SK-N-SH treated with all-trans-retinoic acid at 6 μM for 48 hours (cell line): ENCODE data around the gene PARD3.

Experiments
- BACH2 ChIP-seq: fragments of 250-450 bp; sonication (Bioruptor Pico); IDR thresholded peaks from 2 replicates; pipeline ENCODE4 v1.9.0; 2021; ENCODE audit warnings: mild to moderate bottlenecking, borderline replicate concordance
- ESRRG ChIP-seq: fragments of 250-450 bp; sonication (Bioruptor Pico); IDR thresholded peaks from 2 replicates; pipeline ENCODE4 v1.6.1; 2021; ENCODE audit warnings: mild to moderate bottlenecking
- GLIS3 ChIP-seq: fragments of 250-450 bp; sonication (Bioruptor Pico); IDR thresholded peaks from 2 replicates; pipeline ENCODE4 v1.5.0; 2020; ENCODE audit warnings: mild to moderate bottlenecking, moderate library complexity
- PPARA ChIP-seq: fragments of 250-450 bp; sonication (Bioruptor Pico); IDR thresholded peaks from 2 replicates; pipeline ENCODE4 v1.5.0; 2020; ENCODE audit warnings: mild to moderate bottlenecking, borderline replicate concordance
- TCF4 ChIP-seq: fragments of 250-450 bp; sonication (Bioruptor Pico); IDR thresholded peaks from 2 replicates; pipeline ENCODE4 v1.8.0; 2021; ENCODE audit warnings: mild to moderate bottlenecking, moderate library complexity, borderline replicate concordance
- ZFP3 ChIP-seq: fragments of 250-450 bp; sonication (Bioruptor Pico); IDR thresholded peaks from 2 replicates; pipeline ENCODE4 v1.5.0; 2020; ENCODE audit warnings: mild to moderate bottlenecking, moderate library complexity
- TF ChIP-seq, protein P1 (sequence below): fragments of 250-450 bp; sonication (Bioruptor Pico); IDR thresholded peaks from 2 replicates; pipeline ENCODE4 v1.5.0; 2020; ENCODE audit warnings: mild to moderate bottlenecking, moderate library complexity
- TF ChIP-seq, protein P2 (sequence below): fragments of 250-450 bp; sonication (Bioruptor Pico); IDR thresholded peaks from 2 replicates; pipeline ENCODE4 v1.5.1; 2021; ENCODE audit warnings: mild to moderate bottlenecking, moderate library complexity
- TF ChIP-seq, protein P3 (sequence below): fragments of 250-450 bp; sonication (Bioruptor Pico); IDR thresholded peaks from 2 replicates; pipeline ENCODE4 v1.8.0; 2021; ENCODE audit warnings: low read depth, mild to moderate bottlenecking, moderate library complexity, borderline replicate concordance
- TF ChIP-seq, protein P4 (sequence below): fragments of 250-450 bp; sonication (Bioruptor Pico); IDR thresholded peaks from 2 replicates; pipeline ENCODE4 v1.5.1; 2020; ENCODE audit warnings: low read depth, mild to moderate bottlenecking, moderate library complexity
- TF ChIP-seq, protein P5 (sequence below): fragments of 250-450 bp; sonication (Bioruptor Pico); IDR thresholded peaks from 2 replicates; pipeline ENCODE4 v1.8.0; 2020; ENCODE audit warnings: mild to moderate bottlenecking, moderate library complexity, borderline replicate concordance

DNA sequence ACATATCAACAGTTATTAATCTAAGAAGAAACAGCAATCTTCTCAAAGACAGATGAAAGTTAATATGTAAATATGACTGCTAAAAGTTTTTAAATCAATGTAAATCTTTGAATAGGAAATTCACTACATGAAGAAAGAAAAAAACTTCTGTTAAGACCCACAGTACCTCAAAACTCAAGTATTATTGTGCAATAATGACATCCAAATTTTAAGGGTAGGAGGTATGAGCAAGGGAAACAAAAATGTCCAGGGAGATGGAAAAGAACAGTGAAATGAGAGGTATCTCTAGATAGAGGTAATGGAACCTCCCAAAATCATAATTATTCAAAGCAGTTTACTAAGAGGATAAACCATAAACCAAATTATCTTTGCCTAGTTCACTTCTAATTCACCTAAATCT is 436.8 kb downstream of the PARD3 start:
- TF ChIP-seq BACH2 (CRISPR knock-in tag), result no peak
- no peak for TF ChIP-seq TCF4 (CRISPR knock-in tag)
- no peak for TF ChIP-seq ZFP3 (CRISPR knock-in tag)
- TF ChIP-seq PPARA, result no peak
- TF ChIP-seq, protein P1, sequence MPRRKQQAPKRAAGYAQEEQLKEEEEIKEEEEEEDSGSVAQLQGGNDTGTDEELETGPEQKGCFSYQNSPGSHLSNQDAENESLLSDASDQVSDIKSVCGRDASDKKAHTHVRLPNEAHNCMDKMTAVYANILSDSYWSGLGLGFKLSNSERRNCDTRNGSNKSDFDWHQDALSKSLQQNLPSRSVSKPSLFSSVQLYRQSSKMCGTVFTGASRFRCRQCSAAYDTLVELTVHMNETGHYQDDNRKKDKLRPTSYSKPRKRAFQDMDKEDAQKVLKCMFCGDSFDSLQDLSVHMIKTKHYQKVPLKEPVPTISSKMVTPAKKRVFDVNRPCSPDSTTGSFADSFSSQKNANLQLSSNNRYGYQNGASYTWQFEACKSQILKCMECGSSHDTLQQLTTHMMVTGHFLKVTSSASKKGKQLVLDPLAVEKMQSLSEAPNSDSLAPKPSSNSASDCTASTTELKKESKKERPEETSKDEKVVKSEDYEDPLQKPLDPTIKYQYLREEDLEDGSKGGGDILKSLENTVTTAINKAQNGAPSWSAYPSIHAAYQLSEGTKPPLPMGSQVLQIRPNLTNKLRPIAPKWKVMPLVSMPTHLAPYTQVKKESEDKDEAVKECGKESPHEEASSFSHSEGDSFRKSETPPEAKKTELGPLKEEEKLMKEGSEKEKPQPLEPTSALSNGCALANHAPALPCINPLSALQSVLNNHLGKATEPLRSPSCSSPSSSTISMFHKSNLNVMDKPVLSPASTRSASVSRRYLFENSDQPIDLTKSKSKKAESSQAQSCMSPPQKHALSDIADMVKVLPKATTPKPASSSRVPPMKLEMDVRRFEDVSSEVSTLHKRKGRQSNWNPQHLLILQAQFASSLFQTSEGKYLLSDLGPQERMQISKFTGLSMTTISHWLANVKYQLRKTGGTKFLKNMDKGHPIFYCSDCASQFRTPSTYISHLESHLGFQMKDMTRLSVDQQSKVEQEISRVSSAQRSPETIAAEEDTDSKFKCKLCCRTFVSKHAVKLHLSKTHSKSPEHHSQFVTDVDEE (CRISPR knock-in tag), result no peak
- TF ChIP-seq, protein P2, sequence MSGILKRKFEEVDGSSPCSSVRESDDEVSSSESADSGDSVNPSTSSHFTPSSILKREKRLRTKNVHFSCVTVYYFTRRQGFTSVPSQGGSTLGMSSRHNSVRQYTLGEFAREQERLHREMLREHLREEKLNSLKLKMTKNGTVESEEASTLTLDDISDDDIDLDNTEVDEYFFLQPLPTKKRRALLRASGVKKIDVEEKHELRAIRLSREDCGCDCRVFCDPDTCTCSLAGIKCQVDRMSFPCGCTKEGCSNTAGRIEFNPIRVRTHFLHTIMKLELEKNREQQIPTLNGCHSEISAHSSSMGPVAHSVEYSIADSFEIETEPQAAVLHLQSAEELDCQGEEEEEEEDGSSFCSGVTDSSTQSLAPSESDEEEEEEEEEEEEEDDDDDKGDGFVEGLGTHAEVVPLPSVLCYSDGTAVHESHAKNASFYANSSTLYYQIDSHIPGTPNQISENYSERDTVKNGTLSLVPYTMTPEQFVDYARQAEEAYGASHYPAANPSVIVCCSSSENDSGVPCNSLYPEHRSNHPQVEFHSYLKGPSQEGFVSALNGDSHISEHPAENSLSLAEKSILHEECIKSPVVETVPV (CRISPR knock-in tag), result no peak
- TF ChIP-seq, protein P3, sequence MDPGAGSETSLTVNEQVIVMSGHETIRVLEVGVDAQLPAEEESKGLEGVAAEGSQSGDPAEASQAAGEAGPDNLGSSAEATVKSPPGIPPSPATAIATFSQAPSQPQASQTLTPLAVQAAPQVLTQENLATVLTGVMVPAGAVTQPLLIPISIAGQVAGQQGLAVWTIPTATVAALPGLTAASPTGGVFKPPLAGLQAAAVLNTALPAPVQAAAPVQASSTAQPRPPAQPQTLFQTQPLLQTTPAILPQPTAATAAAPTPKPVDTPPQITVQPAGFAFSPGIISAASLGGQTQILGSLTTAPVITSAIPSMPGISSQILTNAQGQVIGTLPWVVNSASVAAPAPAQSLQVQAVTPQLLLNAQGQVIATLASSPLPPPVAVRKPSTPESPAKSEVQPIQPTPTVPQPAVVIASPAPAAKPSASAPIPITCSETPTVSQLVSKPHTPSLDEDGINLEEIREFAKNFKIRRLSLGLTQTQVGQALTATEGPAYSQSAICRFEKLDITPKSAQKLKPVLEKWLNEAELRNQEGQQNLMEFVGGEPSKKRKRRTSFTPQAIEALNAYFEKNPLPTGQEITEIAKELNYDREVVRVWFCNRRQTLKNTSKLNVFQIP (CRISPR knock-in tag), result no peak
- TF ChIP-seq GLIS3 (CRISPR knock-in tag), result no peak
- TF ChIP-seq ESRRG (CRISPR knock-in tag), result no peak
- TF ChIP-seq, protein P4, sequence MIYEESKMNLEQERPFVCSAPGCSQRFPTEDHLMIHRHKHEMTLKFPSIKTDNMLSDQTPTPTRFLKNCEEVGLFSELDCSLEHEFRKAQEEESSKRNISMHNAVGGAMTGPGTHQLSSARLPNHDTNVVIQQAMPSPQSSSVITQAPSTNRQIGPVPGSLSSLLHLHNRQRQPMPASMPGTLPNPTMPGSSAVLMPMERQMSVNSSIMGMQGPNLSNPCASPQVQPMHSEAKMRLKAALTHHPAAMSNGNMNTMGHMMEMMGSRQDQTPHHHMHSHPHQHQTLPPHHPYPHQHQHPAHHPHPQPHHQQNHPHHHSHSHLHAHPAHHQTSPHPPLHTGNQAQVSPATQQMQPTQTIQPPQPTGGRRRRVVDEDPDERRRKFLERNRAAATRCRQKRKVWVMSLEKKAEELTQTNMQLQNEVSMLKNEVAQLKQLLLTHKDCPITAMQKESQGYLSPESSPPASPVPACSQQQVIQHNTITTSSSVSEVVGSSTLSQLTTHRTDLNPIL (CRISPR knock-in tag), result no peak
- TF ChIP-seq, protein P5, sequence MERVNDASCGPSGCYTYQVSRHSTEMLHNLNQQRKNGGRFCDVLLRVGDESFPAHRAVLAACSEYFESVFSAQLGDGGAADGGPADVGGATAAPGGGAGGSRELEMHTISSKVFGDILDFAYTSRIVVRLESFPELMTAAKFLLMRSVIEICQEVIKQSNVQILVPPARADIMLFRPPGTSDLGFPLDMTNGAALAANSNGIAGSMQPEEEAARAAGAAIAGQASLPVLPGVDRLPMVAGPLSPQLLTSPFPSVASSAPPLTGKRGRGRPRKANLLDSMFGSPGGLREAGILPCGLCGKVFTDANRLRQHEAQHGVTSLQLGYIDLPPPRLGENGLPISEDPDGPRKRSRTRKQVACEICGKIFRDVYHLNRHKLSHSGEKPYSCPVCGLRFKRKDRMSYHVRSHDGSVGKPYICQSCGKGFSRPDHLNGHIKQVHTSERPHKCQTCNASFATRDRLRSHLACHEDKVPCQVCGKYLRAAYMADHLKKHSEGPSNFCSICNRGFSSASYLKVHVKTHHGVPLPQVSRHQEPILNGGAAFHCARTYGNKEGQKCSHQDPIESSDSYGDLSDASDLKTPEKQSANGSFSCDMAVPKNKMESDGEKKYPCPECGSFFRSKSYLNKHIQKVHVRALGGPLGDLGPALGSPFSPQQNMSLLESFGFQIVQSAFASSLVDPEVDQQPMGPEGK (CRISPR knock-in tag), result no peak
